ENCODE measurements around the gene DCST1.

DCST1 gene

GRCh38 chr1:155093911-155094621, 60.4 kb downstream of the DCST1 start:
- DNase-seq: no peak

- no peak for DNase-seq
Observed at GRCh38 chr1:155094622-155094948, 61.0 kb downstream of the DCST1 start.

GRCh38 chr1:155099331-155099730, 65.7 kb downstream of the DCST1 start:
- no peak for DNase-seq

Measured in retina (tissue), 1 donor.